ENCODE data around the gene BCR.

BCR gene

DNA sequence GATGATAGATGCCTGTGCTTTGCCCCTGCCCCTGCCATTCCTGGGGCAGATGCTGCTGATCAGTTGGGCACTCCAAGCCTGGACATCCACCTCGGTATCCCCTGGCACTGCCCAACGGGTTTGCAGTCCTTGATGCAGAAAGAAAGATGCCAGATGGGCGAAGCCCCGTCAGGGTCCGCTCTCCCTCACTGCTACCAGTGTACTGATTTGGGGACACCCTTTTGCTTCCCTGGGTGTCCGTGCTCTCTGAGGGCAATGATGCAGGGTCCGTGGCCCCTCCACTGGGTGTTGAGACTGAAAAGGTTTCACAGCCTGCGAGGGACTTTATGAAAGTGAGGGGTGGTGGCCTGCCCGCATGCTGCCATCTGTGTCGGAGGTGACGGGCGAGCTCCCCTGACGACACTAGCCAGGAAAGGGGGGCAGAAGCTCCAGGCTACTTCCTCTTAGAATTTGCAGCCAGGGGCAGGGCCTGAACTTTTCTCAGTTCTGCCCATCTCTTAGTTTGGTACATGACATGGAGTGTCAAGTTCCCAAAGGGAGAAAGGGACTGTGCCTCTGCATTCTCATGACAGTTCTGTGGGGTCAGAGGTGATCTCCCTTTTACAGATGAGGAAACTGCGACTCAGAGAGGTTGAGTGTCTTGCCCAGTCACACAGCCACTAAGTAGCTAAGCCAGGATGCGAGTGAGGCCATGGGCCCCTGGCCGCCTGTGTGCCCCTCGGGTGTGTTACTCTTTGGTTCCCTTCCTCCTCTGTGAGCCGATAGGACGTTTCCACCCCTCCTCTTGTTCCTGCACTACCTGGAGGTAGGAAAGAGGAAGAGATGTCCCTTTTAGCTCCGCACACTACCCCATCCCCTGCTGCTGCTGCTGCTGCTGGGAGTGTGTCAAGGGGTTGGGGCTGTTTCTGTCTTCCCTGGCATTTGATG is 96.6 kb downstream of the BCR start:
- no peak for DNase-seq (ENCODE audit: low spot score)

DNA sequence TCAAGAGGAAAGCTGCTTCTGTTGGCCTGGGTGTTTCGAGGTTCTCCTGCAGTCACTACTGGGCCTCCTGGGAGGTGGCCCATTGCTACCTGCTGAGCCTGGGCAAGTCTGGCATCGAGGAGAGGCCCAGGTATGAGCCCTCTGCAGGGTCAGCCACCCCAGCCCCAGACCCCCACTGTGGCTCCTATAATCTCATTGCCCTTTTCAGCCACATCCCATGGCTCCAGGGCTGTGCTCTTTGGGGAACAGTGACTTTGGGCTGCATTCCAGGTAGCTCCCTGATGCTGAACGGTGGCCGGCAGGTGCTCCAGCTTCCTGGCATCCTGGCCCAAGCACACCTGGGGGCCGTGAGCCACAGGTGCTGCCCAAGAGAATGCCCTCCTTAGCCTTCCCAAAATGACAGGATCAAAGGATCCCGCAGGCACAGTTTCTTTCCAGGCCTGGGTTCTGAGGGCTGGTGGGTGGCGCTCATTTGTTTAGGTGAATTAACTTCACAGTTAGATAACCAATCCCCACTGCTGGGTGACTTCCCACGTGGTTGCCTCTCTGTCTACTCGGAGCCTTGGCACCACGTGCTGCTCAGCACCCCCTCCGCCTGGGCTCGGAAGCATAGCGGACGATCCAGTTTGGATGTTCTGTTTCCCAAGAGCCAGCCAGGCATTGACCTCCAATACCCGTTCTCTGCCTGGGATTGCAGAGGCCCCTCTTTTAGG is 97.4 kb downstream of the BCR start:
- DNase-seq (ENCODE audit: low spot score): no peak

DNA sequence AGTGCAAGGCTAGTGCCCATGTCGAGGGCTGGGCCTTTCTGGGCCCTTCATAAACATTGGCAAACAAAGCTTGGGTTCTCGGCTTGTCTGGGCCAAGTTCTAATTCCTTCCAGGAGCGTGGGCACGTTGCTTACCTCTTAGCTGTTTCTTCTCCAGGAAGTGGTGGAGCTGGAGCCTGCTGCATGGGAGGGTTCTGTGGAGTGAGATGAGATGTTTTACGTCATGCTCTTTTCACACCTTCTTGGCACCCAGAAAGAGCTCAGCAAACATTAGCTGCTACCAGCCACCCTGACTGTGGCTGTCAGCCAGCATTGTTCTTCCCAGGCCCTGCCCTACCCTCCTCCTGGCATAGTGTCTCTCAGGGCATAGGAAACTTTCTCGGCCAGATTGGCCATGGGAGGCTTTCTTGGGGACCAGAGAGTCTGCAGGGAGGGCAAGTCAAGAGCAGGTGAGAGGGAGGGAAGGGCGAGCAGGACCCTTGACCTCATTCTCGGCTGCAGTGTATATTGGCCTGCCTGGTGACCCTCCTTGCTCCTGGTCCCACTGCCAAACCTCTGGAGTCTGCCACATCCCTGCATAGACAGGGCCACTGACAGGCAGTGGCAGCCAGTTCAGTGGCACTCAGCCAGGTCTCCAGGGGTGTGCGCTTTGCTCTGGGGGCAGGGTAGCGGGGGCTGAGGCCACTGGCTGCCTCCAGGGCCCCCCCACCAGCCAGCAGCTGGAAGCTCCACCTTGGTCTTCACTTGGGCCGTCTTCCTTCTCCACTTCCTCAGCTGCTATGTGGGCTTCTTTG is 98.8 kb downstream of the BCR start:
- DNase-seq (ENCODE audit: low spot score): peak; percentile 35

DNA sequence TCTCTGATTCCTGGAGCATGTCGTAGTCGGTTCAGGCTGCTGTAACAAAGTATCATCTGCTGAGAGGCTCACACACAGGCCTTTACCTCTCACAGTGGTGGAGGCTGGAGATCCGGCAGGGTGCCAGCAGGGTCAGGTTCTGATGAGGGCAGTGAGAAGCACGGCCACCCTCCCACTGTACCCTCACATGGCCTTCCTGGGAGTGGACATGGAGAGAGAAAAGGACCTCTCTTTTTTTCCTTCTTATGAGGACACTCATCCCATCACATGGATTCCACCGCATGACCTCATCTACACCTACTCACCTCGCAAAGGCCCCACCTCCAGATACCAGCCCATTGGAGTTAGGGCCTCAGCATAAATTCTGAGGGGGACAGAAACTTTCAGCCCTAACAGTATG is 99.5 kb downstream of the BCR start:
- DNase-seq (ENCODE audit: low spot score): no peak

DNA sequence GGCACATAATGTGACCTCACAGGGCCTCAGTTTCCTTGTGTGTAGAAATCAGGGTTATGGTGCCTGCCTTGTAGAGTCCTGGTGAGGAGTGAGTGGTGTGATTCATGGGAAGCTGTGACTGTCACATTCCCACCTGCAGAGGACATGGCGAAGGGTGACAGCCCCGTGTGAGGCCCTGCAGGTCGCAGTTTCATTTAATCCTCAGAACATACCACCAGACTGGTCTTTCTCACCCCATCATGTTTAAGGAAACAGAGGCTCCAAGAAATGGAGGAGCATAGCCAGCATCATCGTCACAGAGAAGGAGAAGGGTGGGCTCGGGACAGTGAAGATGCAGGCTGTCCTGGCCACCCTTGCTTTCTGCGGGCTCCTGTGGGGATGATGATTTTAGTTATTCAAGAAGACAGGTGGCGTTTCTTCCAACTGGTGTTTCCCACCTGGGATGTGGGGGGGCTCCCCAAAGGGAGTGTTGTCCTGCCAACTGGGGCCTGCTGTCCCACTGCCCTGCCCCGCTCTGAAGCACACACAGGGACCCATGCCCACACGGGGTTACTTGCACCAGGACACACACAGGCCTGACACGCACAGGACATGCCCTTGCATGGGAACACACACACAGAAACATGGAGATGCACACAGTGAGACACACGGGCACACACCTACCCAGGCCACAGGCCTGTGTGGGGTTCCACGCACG is 100.2 kb downstream of the BCR start:
- DNase-seq (ENCODE audit: low spot score): no peak

DNA sequence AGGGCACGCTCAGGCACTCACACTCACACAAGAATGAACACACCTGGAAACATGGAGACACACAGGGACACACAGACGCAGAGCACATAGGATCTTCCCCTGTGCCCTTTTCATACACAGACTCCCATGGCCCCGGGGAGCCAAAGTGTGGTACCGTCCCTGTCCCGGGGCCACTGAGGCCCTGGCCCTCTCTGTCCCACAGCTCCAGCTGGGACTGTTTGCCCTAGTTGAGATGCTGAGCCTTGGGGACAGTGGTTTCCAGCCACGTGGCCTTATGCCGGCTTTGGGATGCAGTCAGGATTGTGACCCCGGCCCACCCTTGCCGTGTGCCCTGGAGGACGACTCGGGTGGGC is 100.7 kb downstream of the BCR start:
- DNase-seq (ENCODE audit: low spot score): no peak

DNA sequence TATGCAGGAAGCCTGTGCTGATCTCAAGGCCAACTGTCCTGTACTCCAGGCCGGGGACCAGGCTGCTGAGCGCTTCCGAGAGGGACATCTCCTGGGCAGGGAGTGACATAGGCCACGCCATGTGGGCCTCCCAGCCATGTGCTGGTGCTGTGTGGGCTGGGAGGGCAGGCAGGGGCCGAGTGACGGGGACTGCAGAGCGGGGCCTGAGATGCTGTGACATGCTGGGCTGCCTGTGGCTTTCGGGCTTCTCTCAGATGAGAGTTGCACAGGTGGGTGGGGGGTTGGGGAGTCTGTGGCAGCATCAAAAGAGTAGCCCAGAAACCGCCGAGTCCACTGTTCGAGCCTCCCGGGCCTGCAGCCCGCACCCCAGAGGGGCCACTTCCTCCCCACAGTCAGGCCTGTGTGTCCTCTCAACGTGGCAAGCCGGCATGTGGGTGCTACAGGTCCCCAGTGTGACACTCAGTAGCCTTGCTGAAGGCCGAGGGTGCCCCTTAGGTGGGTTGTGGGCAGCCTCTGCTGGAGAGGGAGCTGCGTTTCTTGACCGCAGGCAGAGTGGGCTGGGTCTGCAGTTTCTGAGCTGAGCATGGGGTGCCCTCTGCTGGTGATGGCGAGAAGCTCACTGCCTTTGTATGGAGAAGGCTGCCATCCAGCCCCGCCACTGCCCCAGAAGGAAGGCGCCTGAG is 101.2 kb downstream of the BCR start:
- DNase-seq (ENCODE audit: low spot score): peak; percentile 92

DNA sequence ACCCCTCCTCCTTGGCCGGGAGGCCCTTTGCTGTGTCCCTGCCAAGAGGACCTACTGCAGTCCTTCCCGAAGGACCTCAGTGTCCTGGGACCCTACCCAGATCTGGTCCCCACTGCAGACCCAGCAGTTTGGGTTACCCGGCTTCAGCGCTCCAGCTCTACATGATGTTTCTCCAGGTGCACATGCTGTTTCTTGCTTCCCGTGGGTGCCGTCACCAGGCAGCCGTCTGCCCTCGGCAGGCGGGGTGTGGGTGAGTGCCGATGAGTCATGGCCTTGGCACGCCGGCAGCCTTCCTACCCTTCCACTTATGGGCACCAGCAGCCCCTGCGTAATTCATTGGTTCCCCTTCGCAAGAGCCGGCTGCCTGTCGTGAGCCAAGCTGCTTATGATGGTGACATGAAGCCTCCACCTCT is 101.8 kb downstream of the BCR start:
- DNase-seq (ENCODE audit: low spot score): peak; percentile 83

DNA sequence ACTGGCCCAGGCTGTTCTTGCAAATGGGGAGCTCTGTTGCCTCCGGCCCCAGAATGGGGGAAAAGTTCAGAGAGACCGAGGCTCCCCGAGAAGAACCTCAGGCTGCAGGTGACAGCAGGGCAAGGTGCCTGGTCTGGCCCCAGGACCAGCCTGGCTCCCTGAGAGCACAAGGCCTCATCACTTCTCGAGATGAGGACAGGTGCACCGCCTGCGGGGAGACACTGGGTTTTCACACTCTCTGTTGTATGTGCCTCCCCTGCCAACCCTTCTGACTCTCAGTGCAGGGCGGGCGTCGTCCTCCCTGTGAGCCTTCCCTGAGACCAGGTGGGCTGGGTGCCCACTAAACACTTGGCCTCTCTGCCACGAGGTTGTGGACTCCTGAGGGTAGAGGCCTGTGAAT is 102.2 kb downstream of the BCR start:
- no peak for DNase-seq (ENCODE audit: low spot score)

DNA sequence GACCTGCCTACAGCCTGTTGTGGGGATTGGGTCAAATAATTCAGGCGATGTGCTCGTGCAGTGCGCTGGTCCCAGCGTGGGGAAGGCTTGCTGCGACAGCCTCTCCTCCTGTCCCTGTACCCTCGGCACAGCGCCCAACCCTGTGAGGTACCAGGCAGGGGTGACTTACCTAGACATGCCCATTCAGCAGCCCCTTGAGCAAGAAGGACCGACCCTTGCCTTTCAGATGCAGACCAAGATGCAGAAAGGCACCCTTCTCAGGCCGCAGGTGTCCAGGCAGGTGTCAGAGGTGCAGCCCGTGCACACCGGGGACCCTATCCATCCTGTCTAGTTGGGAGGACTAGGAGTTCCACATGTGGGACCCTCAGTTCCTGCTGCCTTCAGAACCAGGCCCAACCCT is 102.7 kb downstream of the BCR start:
- no peak for DNase-seq (ENCODE audit: low spot score)

DNA sequence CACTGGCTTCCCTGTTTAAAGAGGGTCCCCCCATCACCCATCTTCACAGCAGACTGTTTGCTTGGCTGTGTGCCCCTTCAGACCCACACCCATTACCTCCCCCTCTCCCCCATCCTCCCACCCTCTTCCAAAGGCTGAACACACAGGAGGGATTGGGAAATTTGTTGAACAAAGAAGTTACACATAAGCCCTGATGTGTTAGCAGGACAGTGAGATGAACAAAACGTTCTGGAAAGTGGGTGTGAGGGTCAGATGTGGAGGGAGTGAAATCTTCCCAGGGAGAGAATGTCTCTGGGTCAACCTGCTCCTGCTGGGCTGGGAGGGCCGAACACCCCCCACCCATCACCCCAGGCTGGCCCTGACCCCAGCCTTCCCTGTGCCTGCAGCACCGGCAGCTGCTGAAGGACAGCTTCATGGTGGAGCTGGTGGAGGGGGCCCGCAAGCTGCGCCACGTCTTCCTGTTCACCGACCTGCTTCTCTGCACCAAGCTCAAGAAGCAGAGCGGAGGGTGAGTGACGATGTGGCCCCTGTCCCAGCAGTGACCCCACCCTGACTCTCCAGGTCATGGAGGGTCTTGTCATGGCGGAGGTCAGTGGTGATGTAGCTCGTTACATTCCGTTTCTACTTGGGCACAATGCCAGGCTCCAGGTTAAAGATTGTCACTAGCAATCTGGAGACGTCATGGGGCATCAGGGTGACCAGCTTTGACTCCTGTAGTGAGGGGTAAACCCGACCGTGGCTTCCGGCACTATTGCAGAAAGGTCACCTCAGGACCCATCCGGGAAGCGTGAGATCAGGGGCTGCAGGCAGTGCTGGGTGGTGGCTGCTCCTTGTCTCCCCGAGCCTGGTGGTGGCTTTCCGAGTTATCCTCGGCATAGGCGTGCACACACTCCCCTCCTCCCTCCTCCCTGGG is 103.5 kb downstream of the BCR start:
- DNase-seq (ENCODE audit: low spot score): no peak

DNA sequence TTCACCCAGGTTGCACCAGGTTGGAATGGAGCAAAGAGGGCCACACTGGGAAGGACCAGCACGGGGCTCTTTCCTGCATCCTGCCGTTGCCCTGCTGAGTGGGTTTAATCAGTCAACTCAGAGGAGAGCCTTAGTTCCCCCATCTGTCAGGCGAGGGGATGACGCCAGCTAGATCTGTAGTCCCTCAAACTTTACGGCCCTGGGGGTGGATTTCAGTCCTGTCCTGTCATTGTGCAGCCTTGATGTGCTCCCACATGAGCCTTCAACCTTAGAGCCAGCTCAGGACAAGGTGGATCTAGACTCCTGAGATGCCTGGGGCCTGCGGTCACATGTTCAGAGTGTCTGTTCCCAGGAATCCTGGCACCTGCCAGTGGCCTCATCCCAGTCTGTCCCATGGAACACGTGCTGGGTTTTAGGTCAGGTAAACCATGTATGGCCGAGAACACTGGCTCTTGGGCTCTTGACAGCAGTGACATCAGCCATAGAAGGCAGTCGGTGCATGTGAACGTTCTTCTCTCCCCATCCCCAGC is 104.3 kb downstream of the BCR start:
- no peak for DNase-seq (ENCODE audit: low spot score)

DNA sequence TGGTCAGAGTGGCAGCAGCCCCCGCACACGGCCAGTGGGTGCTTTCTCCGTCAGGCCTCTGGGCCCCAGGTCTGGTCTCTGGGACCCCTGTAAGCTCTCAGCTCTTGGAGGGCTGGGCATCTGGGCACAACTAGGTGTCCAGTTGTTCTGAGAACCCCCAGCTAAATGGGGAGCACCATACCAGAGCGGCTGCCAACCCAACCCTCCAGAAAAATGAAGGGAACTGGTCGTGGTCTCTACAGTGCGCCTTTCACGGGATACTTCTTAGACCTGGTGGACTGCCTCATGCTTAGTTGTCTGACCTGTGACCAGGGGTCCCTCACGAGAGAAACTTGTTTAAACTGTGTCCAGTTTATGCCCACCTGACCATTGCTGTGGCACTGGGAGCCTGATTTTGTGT is 104.9 kb downstream of the BCR start:
- DNase-seq (ENCODE audit: low spot score): no peak

DNA sequence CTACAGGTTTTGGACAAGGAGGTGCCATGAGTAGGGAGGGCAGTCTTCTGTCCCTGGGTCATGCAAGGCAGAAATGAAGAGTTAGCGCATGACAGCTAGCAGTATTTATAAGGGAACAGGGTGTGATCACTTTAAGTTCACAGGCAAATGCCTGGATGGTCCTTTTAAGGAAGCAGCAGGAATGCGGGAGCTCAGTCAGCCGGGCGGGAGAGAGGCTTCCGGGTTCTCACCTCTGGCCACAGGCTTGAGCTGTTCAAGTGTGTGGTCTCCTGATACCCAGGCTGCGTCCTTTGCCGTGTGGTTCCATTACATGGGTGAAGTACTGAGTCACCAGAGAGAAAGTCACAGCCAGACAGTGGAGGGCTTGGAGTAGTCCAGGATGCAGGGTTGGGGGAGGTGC is 105.4 kb downstream of the BCR start:
- no peak for DNase-seq (ENCODE audit: low spot score)

DNA sequence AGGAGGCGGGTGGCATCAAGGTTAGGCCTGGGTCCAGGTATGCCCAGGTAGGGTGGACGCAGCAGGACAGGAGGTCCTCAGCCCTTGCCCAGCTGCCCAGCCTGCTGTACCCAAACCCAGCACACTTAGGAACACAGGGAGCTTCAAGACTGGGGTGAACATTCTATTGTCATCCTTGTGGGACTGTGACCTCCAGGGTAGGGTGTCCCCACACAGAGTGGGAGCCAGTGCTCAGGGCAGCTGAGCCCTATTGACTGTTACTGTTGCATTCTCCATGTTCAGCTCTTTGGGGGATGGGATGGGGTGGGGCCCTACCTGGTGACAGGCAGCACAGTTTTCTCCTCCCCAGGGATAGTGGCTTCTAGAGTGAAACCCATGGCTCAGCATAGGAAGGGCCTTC is 106.0 kb downstream of the BCR start:
- DNase-seq (ENCODE audit: low spot score): no peak

DNA sequence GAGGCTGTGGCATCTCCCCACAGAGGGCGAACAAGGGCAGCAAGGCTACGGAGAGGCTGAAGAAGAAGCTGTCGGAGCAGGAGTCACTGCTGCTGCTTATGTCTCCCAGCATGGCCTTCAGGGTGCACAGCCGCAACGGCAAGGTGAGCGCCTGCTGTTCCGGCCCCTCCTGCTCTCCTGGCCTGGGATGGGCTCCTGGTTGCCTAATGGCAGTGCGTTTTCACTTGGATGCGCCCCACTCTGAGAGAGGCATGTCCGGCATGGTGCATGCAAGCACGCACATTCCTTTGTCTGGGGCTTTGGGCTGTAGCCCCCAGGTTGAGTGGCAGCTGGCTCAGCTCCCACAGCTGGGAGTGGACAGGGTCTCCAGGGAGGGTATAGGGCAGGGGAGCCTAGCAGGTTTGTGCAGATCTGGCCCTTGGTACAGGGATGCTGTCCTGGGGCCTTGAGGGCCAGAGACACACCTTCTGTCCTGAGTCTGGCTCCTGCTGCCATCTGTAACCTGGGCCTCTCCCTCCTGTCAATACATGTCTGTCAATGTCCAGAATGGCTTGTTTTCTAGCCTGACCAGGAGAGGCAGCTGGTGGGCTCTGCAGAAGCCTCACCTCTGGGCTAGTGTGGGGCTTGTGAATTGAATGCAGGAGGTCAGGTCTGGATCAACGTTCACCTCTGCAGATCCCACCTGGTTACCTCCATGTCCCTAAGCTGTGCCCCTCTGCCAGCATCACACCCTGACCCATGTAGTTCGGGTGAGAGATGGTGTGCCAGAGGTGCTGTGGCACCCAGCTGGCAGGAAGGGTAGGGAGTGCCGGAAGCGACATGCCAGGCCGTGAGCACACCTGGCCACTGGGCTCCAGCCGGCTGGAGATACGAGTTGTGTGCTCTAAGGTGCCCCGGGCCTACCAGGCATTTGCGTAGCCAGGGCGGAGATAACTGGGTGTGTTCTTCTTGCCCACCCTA is 107.1 kb downstream of the BCR start:
- DNase-seq (ENCODE audit: low spot score): no peak

DNA sequence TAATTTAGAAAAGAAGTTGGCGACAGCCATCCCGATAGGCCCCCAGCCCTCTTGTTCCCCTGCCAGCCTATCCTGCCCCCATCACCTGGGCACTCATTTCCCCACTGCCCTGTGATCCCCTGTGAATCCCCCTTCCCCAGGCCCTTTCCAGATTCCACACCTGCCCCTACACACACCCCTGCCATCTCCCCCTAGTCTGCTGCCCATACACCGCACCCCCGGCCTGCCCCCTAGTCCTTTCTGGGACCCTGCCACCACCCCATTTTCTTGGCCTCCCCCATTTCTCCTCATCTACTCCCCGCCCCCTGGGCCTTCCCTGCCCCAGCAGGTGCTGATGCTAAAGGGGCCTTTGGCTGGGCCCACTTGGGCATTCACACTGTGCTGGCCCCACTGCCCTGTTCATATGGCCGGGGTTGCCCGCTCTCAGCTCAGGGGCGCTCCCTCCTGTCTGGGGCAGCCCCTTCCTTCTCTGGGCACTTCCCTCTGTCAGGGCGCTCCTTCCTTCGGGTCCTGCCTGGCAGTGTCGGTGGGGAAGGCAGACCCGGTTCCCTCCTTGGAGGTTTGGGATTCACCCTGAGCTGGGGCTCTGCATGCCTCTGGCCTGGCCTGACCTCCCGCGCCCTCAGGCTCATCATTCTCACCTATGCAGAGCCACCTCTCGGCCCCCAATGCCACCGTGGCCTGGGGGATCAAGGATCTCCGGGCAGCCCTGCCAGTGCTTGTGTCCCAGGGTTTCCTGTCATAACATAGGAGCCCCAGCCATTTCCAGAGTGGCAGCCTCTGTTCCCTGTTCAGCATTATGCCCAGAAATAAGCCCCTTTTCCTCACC is 108.2 kb downstream of the BCR start:
- no peak for DNase-seq (ENCODE audit: low spot score)

DNA sequence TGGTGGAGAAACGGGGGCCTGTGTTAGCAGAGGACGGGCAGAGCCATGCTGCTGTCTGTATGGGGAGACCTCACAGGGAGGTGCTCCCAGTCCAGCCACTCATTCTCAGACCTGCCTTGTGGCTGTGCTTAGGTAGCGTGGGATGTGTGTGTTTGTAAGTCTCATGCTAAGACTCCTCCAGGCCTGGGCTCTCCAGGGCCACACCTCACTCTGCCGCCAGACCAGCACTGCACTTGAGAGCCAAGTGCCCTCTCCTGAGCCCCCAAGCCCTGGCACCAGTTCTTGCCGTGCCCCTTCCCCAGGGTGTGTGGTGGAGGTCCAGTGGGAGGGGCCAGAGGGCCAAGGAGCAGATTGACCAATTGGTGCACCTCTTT is 108.8 kb downstream of the BCR start:
- no peak for DNase-seq (ENCODE audit: low spot score)

Measured in GM03348 (cell line).